NB4 (cell line): ENCODE results near the gene FAM181A.

Experiments used
- TF ChIP-seq, protein P1 (sequence below): IDR thresholded peaks from 2 replicates; pipeline ENCODE4 v1.6.1; 2011; ENCODE audit warnings: low read depth, low read length
- TF ChIP-seq, protein P2 (sequence below): IDR thresholded peaks from one replicate; pipeline ENCODE4 v1.5.1; 2012; ENCODE audit warnings: low read depth, low read length

DNA sequence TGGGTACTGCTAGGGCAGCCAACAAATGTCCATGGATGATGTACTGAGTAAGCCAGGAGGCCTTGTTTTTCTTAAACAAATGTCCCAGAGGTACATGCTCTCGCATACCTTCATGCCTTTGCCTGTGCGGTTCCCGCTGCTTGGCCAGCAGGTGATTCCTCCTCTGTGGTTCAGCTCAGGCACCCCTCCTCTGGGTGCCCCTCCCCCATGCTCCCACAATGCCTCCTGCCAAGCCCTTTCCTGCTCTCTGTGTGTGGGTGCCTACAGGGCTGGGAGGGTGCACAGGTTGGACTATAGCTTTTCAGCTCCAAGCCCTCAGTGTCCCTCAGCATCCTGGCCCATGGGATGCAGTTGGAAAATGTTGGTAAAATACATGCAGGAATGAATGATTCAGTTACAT lies 25.7 kb downstream of the FAM181A start:
- TF ChIP-seq, protein P1, sequence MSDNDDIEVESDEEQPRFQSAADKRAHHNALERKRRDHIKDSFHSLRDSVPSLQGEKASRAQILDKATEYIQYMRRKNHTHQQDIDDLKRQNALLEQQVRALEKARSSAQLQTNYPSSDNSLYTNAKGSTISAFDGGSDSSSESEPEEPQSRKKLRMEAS = no peak
- TF ChIP-seq, protein P2, sequence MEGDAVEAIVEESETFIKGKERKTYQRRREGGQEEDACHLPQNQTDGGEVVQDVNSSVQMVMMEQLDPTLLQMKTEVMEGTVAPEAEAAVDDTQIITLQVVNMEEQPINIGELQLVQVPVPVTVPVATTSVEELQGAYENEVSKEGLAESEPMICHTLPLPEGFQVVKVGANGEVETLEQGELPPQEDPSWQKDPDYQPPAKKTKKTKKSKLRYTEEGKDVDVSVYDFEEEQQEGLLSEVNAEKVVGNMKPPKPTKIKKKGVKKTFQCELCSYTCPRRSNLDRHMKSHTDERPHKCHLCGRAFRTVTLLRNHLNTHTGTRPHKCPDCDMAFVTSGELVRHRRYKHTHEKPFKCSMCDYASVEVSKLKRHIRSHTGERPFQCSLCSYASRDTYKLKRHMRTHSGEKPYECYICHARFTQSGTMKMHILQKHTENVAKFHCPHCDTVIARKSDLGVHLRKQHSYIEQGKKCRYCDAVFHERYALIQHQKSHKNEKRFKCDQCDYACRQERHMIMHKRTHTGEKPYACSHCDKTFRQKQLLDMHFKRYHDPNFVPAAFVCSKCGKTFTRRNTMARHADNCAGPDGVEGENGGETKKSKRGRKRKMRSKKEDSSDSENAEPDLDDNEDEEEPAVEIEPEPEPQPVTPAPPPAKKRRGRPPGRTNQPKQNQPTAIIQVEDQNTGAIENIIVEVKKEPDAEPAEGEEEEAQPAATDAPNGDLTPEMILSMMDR = no peak
